Common myeloid progenitor, CD34-positive (primary cell): Measurements from ENCODE around the gene EXOSC6.
A peak's percentile ranks its signal among the peaks of the same experiment; 100 is the strongest.
"Not testable (repeated sequence)": the region's sequence is repeated elsewhere in the genome, so short reads cannot be mapped to it uniquely, and the experiment has no call there.

ENCODE experiments used
- CTCF ChIA-PET: fragments of 350-600 bp; sonication (Branson Sonifier 250); formaldehyde crosslinking; loops from one replicate; lab custom pipeline; 2021; ENCODE audit warnings: antibody characterized with exemption; lab: Charles Lee
- POLR2A ChIA-PET: fragments of 350-600 bp; sonication (Branson Sonifier 250); formaldehyde crosslinking; loops from one replicate; lab custom pipeline; 2021; ENCODE audit warnings: antibody characterized with exemption; lab: Charles Lee
- DNase-seq, 3 donors: peaks; one replicate each; pipeline versions ENCODE4 v3.0.0 to v3.0.0-alpha.2; 2013
- H3K27ac ChIP-seq, 2 experiments: 1 replicate in 1 of 2; 2 replicates in 1 of 2; pipeline ENCODE4 v1.7.0; 2013; ENCODE audit warnings: inconsistent platforms in 2 of 2, low read length in 2 of 2, mild to moderate bottlenecking in 2 of 2, low read depth in 1 of 2, moderate library complexity in 1 of 2; ENCODE audit not compliant: severe bottlenecking in 2 of 2, insufficient read depth in 1 of 2, poor library complexity in 1 of 2
- H3K27me3 ChIP-seq, 5 experiments: replicated peaks in 2 of 5; 1 replicate in 3 of 5; 2 replicates in 2 of 5; pipeline versions ENCODE4 v1.6.1 to v1.7.0; 2013; ENCODE audit warnings: low read length in 4 of 5, mild to moderate bottlenecking in 2 of 5, moderate library complexity in 2 of 5, inconsistent platforms in 1 of 5; ENCODE audit not compliant: insufficient read depth in 5 of 5, control insufficient read depth in 4 of 5
- H3K36me3 ChIP-seq, 4 experiments: 1 replicate in 2 of 4; 2 replicates in 2 of 4; pipeline versions ENCODE4 v1.6.1 to v1.7.0; 2013; ENCODE audit warnings: low read length in 3 of 4, control low read depth in 1 of 4, mild to moderate bottlenecking in 1 of 4; ENCODE audit not compliant: control insufficient read depth in 4 of 4, insufficient read depth in 4 of 4
- H3K4me1 ChIP-seq, 4 experiments: 1 replicate in 3 of 4; 2 replicates in 1 of 4; pipeline versions ENCODE4 v1.6.1 to v1.7.1; 2013; ENCODE audit warnings: low read length in 3 of 4, mild to moderate bottlenecking in 3 of 4, control low read depth in 1 of 4, inconsistent platforms in 1 of 4, moderate library complexity in 1 of 4; ENCODE audit not compliant: control insufficient read depth in 4 of 4, insufficient read depth in 4 of 4; ENCODE audit errors: control extremely low read depth in 1 of 4
- H3K4me3 ChIP-seq, 7 experiments: 1 replicate in 4 of 7; 2 replicates in 3 of 7; pipeline versions ENCODE4 v1.5.1 to v1.7.0; 2013; ENCODE audit warnings: mild to moderate bottlenecking in 7 of 7, low read length in 6 of 7, moderate library complexity in 6 of 7, inconsistent platforms in 2 of 7, low read depth in 2 of 7, control low read depth in 1 of 7; ENCODE audit not compliant: insufficient read depth in 4 of 7, control insufficient read depth in 1 of 7; ENCODE audit errors: extremely low read depth in 1 of 7
- H3K9me3 ChIP-seq, 5 experiments: 1 replicate in 4 of 5; 2 replicates in 1 of 5; pipeline versions ENCODE4 v1.6.1 to v1.7.1; 2013; ENCODE audit warnings: low read length in 4 of 5, mild to moderate bottlenecking in 2 of 5, inconsistent platforms in 1 of 5, low read depth in 1 of 5, moderate library complexity in 1 of 5; ENCODE audit not compliant: control insufficient read depth in 4 of 5, insufficient read depth in 2 of 5; ENCODE audit errors: control extremely low read depth in 1 of 5
- WGBS: methylation state at CpG from one replicate; pipeline ENCODE4 v1.1.5; 2013; ENCODE audit not compliant: insufficient coverage; 5-methylcytosine and 5-hydroxymethylcytosine counted together

The EXOSC6 gene

GRCh38 chr16:70269471-70269870, 17.7 kb upstream of the EXOSC6 start:
- Histone ChIP-seq H3K27me3 (no peaks in the 10 kb centered on the region), H3K9me3 (no peaks in the 10 kb centered on the region), H3K4me3 (no peak overlapping the region), H3K27ac (no peak overlapping the region), H3K4me1 (no peaks in the 10 kb centered on the region), H3K36me3 (peaks cover 11 to 66% (median 49%) of the 10 kb centered on the region in 4 experiments)
- POLR2A ChIA-PET, result no interaction called here
- CTCF ChIA-PET, result interaction anchor here (1.8 to 3.4 kb wide), 2 partner anchors 12 to 15 kb away, joined by 4 to 18 read pairs; no protein-coding TSS in a partner anchor
- DNase-seq, result no peak
- WGBS, result 92% methylated on average over 12 of the region's 12 CpGs

- ChIA-PET CTCF (interaction anchor here (0.7 to 3.4 kb wide), 12 partner anchors 9 to 128 kb away, joined by 3 to 19 read pairs (median 6); partner anchors contain the start of gene EXOSC6), POLR2A (interaction anchor here (1.0 kb wide), 1 partner anchor 10 kb away, joined by 4 read pairs; no protein-coding TSS in a partner anchor)
- WGBS, result 95% methylated on average over 10 of the region's 10 CpGs
- H3K9me3 ChIP-seq, H3K4me1 ChIP-seq, DNase-seq, H3K4me3 ChIP-seq, H3K27me3 ChIP-seq, H3K27ac ChIP-seq: not testable (repeated sequence)
- H3K36me3 ChIP-seq, result peaks cover 11 to 75% (median 56%) of the 10 kb centered on the region in 4 experiments
These were observed 16.2 kb upstream of the EXOSC6 start for GRCh38 chr16:70267922-70268321.

DNA sequence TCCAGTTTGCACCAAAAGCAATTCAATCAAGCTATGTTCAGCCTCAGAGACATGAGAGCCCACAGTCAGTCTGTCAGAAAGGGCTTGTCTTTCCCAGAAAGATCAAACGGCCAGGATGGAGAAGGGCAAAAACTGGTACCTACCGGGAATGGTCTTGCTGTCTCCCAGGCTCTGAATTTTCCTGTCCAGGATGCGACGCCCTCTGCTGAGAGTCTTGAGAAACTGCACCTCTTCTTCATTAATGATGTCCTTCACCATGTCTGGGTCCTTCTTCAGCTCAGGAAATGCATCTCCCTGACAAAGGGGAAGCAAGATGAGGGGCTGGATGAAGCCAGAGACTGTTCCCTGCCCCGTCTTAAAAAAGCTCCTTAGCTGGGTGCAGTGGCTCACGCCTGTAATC, 15.8 kb upstream of the EXOSC6 start:
- no peaks in the 10 kb centered on the region for H3K27me3 ChIP-seq
- H3K9me3 ChIP-seq, result no peaks in the 10 kb centered on the region
- POLR2A ChIA-PET, result interaction anchor here (1.0 kb wide), 1 partner anchor 10 kb away, joined by 4 read pairs; no protein-coding TSS in a partner anchor
- H3K4me1 ChIP-seq, result no peaks in the 10 kb centered on the region
- peak; percentile 57 to 68 (median 58) for DNase-seq
- no peak overlapping the region for H3K4me3 ChIP-seq
- no peak overlapping the region for H3K27ac ChIP-seq
- H3K36me3 ChIP-seq, result peaks cover 11 to 75% (median 55%) of the 10 kb centered on the region in 4 experiments
- WGBS, result 64% methylated on average over 6 of the region's 6 CpGs
- CTCF ChIA-PET, result interaction anchor here (0.7 to 3.4 kb wide), 15 partner anchors 10 to 127 kb away, joined by 3 to 19 read pairs (median 4); partner anchors contain the start of gene EXOSC6

- POLR2A ChIA-PET, H3K27ac ChIP-seq, H3K4me3 ChIP-seq, H3K9me3 ChIP-seq, H3K4me1 ChIP-seq, H3K27me3 ChIP-seq, DNase-seq: not testable (repeated sequence)
- CTCF ChIA-PET, result interaction anchor here (0.9 kb wide), 1 partner anchor 11 kb away, joined by 3 read pairs; no protein-coding TSS in a partner anchor
- 100% methylated on average over 1 of the region's 6 CpGs for WGBS
- H3K36me3 ChIP-seq, result peaks cover 12 to 83% (median 62%) of the 10 kb centered on the region in 4 experiments
These were observed 8.2 kb upstream of the EXOSC6 start for GRCh38 chr16:70259903-70260302.

- POLR2A ChIA-PET, result no interaction called here
- CTCF ChIA-PET, result interaction anchor here (0.6 kb wide), 1 partner anchor 13 kb away, joined by 3 read pairs; no protein-coding TSS in a partner anchor
- DNase-seq, result no peak
- no peaks in the 10 kb centered on the region for H3K4me1 ChIP-seq
- peaks cover 12 to 85% (median 68%) of the 10 kb centered on the region in 4 experiments for H3K36me3 ChIP-seq
- no peaks in the 10 kb centered on the region for H3K27me3 ChIP-seq
- H3K27ac ChIP-seq, result no peak overlapping the region
- H3K9me3 ChIP-seq, result no peaks in the 10 kb centered on the region
- WGBS, result 98% methylated on average over 8 of the region's 10 CpGs
- H3K4me3 ChIP-seq, result no peak overlapping the region
These were observed 7.2 kb upstream of the EXOSC6 start for GRCh38 chr16:70258946-70259345.

DNA sequence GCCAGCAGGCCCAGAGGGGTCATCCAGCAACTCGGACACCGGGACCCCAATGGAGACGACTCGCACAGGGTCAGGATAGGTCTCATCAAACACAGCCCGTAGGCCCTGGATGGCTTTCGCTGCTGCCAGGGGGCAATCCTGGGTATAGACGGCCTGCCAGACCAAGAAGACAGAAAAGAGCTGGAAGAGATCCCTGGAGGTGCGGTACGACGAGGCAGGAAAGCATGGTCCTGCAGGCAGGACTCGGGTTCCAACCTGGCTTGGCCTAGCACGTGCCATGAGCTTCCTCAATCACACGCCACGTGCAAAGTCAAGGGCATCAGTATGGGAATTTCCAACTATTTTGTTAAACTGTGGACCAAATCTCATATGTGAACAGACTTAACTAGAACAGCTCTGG, 6.3 kb upstream of the EXOSC6 start:
- Histone ChIP-seq H3K4me1 (no peaks in the 10 kb centered on the region), H3K36me3 (peaks cover 14 to 85% (median 69%) of the 10 kb centered on the region in 4 experiments), H3K9me3 (no peaks in the 10 kb centered on the region), H3K27ac (no peak overlapping the region), H3K27me3 (no peaks in the 10 kb centered on the region), H3K4me3 (no peak overlapping the region)
- POLR2A ChIA-PET, result interaction anchor here (0.9 kb wide), 1 partner anchor 10 kb away, joined by 4 read pairs; no protein-coding TSS in a partner anchor
- CTCF ChIA-PET, result interaction anchor here (1.7 kb wide), 1 partner anchor 9 kb away, joined by 8 read pairs; no protein-coding TSS in a partner anchor
- DNase-seq, result no peak
- WGBS, result 96% methylated on average over 14 of the region's 14 CpGs

GRCh38 chr16:70257391-70257790, 5.7 kb upstream of the EXOSC6 start:
- ChIA-PET CTCF (interaction anchor here (1.7 kb wide), 1 partner anchor 10 kb away, joined by 8 read pairs; no protein-coding TSS in a partner anchor), POLR2A (interaction anchor here (0.9 kb wide), 1 partner anchor 10 kb away, joined by 4 read pairs; no protein-coding TSS in a partner anchor)
- Histone ChIP-seq H3K4me1 (no peaks in the 10 kb centered on the region), H3K9me3 (no peaks in the 10 kb centered on the region), H3K4me3 (no peak overlapping the region), H3K36me3 (peaks cover 18 to 87% (median 72%) of the 10 kb centered on the region in 4 experiments), H3K27me3 (no peaks in the 10 kb centered on the region), H3K27ac (no peak overlapping the region)
- DNase-seq, result no peak
- 71% methylated on average over 3 of the region's 4 CpGs for WGBS
